GM19239 (cell line): ENCODE measurements around the gene PPP2R2D.

Source experiments
- DNase-seq: peaks from one replicate; pipeline ENCODE4 v3.0.0; 2011; ENCODE audit warnings: low spot score; ENCODE audit not compliant: insufficient read length
- FAIRE-seq: peaks from 2 replicates; lab custom pipeline; 2011; peaks lifted over from hg19 to GRCh38; lab: Jason Lieb, UNC

The PPP2R2D gene

DNA sequence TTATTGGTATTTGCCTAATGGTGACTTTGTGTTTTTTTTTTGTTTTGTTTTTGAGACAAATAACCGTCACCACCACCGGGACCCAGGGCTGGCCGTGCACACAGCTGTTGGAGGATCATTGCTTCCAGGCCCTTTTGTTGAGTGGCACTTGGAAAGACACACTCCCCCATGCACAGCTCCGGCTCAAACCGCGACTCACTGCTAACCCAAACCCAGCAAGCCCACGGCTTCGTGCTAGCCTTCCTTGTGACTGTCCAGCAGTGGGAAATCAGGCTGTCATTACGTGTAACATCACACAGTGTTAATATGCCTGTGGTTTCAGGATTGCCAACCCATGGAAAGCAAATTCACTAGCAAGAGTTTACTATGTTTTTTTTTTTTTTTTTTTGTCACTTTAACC, 63.5 kb downstream of the PPP2R2D start:
- no peak for DNase-seq

DNA sequence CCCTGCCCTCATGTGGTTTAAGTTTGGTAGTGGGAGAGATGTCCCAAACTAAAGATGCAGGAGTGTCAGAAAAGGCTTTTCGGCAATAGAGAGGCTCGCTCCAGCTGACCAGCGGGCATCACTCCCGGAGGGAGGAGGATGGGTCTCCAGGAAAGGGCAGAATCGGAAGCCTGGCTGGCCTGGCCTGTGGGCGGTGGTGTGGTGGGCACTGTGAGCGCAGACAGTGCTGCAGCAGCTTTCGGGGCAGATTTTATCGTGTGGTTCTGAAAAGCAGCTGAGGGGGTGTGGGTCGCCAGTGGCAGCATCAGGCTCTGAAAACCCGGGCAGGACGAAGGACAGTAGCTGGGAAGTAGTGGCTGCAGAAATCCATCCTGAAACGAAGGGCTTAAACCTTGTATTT, 68.1 kb downstream of the PPP2R2D start:
- no peak for FAIRE-seq
- DNase-seq = no peak

More for the DNA sequence above, 63.5 kb downstream of the PPP2R2D start:
- FAIRE-seq = no peak

DNA sequence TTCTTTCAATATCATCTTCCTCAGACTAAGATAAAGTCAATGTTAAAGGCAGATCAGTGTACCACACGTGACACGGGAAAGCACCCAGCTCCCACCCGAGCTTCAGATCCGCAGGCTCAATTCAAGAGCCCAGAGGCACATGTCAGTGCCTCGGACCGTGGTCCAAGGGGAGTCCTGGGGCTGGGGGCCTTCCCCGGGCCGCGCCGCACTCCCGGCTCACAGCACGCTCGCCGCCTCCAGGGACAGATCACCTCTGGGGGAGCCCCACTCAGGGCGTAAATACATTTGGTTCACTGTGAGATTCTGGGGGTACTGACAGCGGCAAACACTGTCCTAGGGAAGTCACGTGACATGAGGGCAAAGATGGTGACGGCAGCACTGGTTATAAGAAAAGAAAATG, 70.1 kb downstream of the PPP2R2D start:
- no peak for DNase-seq
- no peak for FAIRE-seq

- no peak for FAIRE-seq
Observed at GRCh38 chr10:131971591-131971990, 70.8 kb downstream of the PPP2R2D start.

DNA sequence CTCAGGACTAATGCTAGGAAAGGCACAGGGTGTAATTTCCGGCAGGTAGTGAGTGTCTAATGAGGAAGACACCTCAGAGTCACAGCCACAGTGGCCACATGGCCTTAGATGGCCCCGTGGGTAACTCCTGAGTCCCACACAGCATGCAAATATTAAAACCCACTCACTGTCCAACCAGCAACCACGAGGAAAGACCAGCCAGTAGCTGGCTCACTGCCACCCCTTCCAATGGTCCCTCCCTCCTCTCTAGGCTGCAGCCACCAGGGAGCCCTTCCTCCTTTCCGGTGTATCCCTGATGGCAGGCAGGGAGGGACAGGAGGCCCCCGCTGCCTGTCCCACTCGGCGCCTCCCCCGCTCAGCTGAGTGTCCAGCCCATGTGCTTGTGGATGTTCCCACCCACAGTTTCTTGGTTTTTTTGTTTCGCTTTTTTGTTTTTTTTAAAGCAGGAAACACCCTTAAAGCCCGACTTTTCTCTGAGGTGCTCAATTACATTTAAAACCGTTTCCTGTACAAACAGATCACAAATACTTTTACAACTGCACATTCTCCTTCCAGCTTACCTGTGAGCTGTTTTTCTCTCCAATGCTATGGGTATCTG, 71.8 kb downstream of the PPP2R2D start:
- FAIRE-seq = no peak
- DNase-seq = no peak

More at GRCh38 chr10:131971591-131971990, 70.8 kb downstream of the PPP2R2D start:
- DNase-seq = no peak

GRCh38 chr10:131973160-131973951, 72.5 kb downstream of the PPP2R2D start:
- no peak for DNase-seq
- no peak for FAIRE-seq

- DNase-seq (no peak), FAIRE-seq (no peak)
Observed at GRCh38 chr10:131974034-131974817, 73.4 kb downstream of the PPP2R2D start.

DNA sequence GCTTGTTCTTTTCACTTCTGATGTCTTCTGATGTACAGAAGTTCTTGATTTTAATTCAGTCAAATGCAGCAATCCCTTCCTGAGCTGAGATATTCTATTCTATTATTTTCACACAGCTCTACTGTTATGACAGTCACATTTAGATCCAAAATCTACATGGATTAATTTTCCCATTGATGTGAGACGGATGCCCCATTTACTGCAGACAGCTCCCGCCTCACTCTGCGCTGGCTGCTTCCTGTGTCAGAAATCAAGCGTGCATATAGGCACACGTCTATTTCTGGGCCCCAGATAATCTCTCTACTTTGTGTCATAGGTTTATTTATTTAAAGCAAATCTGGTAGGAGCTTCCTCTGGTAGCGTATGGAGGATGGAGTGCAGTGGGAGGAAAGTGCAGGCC, 74.2 kb downstream of the PPP2R2D start:
- DNase-seq = no peak
- no peak for FAIRE-seq

GRCh38 chr10:131975796-131976195, 75.0 kb downstream of the PPP2R2D start:
- DNase-seq = no peak

DNA sequence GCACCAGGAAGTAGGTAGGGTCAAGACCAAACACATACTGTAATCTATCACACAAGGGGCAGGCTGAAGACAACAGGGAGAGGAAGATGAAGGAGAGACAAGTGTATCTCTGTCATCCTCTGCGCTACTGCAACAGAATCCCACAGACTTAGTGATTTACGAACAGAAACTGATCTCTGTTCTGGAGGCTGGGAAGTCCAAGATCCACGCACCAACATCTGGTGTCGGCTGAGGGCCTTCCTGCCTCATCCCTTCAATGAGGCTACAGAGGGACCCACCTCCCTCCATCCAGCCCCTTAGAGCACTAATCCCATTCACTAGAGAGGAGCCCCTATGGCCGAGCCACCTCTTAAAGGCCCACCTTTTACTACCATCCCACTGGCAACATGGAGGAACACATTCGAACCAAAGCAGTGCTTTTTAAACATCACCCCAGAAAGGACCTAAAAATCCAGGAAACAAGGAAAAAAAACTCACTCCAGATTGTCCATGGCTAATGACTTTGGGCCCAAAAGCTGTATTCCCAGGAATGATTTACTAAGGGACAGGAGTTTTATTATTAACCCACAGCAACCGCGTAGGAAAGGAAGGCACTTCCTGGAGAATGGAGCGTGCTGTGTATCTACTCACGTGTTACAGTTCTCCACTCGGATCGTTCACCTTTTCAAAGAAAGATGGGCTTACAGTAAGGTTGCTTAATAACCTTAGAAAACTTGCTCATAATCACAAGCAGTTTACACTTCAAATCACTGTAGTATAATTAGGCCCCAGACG, 76.7 kb downstream of the PPP2R2D start:
- FAIRE-seq = no peak
- no peak for DNase-seq

More at GRCh38 chr10:131975796-131976195, 75.0 kb downstream of the PPP2R2D start:
- FAIRE-seq = no peak

DNA sequence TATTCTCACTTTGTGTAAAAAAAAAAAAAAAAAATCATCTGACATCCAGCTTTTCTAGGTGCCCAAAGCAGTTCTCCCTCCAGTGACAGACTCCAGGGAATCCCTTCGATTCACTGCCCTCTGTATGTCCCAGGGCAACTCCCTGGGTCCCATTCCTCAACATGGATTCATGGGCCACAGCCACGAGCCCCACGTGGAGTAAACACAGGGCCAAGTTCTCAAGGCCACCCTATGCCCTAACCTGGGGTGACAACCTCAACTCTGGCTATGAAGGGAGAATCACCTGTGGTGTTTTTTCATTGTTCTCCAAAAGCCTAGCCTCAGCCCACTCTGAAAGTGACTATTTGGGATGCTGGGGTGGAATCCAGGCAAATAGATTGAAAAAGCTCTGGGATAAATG, 77.6 kb downstream of the PPP2R2D start:
- DNase-seq (no peak), FAIRE-seq (no peak)

DNA sequence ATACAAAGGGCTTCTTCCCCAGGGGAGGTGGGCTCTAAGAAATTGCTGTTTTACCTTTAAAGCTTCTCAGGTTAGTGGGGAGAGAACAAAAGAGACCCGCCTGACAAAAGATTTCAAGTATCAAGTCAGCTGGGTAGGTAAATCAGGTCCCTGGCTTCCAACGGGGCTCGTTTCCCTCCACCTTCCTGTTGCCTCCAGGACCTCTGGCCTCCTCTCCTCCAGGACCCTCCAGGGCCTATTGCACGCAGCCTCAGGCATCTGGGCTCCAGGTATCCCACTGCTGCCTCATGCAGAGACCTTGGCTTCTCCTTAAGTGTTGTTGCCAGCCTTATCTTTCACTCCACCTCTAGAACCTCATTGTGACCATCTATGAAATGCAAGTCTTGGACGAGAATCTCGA, 78.0 kb downstream of the PPP2R2D start:
- no peak for FAIRE-seq

GRCh38 chr10:131979336-131979735, 78.5 kb downstream of the PPP2R2D start:
- no peak for DNase-seq
- no peak for FAIRE-seq

More for the DNA sequence above, 78.0 kb downstream of the PPP2R2D start:
- DNase-seq = no peak

GRCh38 chr10:131979821-131980270, 79.0 kb downstream of the PPP2R2D start:
- FAIRE-seq (no peak), DNase-seq (no peak)

DNA sequence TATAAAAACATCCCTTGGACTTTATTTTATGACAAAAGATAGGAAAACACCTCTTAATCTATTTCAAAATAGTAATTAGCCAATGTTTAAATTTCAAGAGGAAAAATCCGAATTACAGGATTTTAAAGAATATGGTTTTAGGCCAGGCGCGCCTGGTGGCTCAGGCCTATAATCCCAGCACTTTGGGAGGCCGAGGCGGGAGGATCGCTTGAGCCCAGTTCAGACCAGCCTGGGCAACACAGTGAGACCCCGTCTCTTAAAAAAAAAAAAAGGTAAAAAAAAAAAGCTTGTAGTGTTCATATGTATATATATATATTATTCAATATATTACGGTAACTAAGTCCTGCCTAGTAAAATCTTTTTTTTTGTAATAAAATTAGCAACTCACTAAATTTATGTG, 79.5 kb downstream of the PPP2R2D start:
- no peak for FAIRE-seq
- no peak for DNase-seq

GRCh38 chr10:131980761-131981428, 80.1 kb downstream of the PPP2R2D start:
- peak; percentile 44 for DNase-seq
- peak; percentile 40 for FAIRE-seq

- DNase-seq = peak; percentile 100
- FAIRE-seq = no peak
Observed at GRCh38 chr10:131981429-131982184, 80.8 kb downstream of the PPP2R2D start, which contains the start of gene BNIP3. Gene BNIP3 (minus strand): TSS chr10:131981923. CDS start chr10:131981806, 117 bp downstream.

DNA sequence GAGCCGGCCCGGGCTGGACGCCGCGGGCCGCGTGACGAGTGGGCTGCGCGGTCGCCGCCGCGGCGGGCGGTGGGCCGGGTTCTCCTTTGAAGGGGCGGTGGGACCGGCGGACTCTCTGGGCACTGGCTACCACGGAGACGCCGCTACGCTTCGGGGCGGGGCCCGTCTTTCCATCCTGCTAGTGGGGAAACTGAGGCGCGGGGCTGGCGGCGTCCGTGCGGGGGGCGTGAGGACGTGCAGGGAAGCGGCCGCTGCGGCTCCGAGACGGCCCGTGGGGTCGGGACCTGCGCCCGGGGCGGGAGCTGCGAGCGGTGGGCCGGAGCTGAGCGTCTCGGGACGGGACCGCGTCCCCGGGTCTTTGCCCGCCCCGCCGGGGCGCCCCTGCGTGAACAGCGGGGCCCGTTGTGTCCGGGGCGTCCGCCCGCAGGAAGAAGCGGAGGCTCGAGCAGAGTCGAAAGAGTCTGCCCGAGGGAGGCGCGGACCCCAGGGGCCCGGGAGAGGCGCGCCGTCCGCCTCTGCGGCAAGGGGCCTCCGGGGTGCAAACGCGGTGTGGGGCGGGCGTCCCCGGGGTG, 81.5 kb downstream of the PPP2R2D start:
- DNase-seq = peak; percentile 36
- FAIRE-seq = no peak
